Neural cell (in vitro differentiated cells): ENCODE results near the gene SIX2.

Source experiments
- EP300 ChIP-seq: fragments of 450-650 bp; conservative IDR thresholded peaks from 2 replicates; pipeline ENCODE4 v1.6.1; 2014; ENCODE audit warnings: antibody characterized with exemption, mild to moderate bottlenecking, moderate library complexity; ENCODE audit not compliant: poor library complexity, severe bottlenecking
- EZH2 ChIP-seq: fragments of 200-600, 300-800 bp; shearing (Covaris generic), sonication (generic); IDR thresholded peaks from 2 replicates; pipeline ENCODE4 v1.6.1; 2014; ENCODE audit warnings: antibody characterized with exemption, low read length, borderline replicate concordance, mild to moderate bottlenecking; ENCODE audit not compliant: insufficient read depth, poor library complexity, severe bottlenecking
- POLR2AphosphoS5 ChIP-seq: IDR thresholded peaks from 2 replicates; pipeline ENCODE4 v1.6.1; 2012
- RAD21 ChIP-seq: fragments of 450-650 bp; conservative IDR thresholded peaks from 2 replicates; pipeline ENCODE4 v1.6.1; 2014; ENCODE audit warnings: antibody characterized with exemption, mild to moderate bottlenecking, moderate library complexity
- REST ChIP-seq: IDR thresholded peaks from 2 replicates; pipeline ENCODE4 v1.6.1; 2012; ENCODE audit warnings: borderline replicate concordance
- SMC3 ChIP-seq: fragments of 450-650 bp; conservative IDR thresholded peaks from 2 replicates; pipeline ENCODE4 v1.6.1; 2014; ENCODE audit warnings: antibody characterized with exemption, mild to moderate bottlenecking, moderate library complexity; ENCODE audit not compliant: poor library complexity
- TAF1 ChIP-seq: IDR thresholded peaks from 2 replicates; pipeline ENCODE4 v1.6.1; 2012; ENCODE audit warnings: low read depth
- TF ChIP-seq, protein P1 (sequence below): fragments of 450-650 bp; IDR thresholded peaks from 2 replicates; pipeline ENCODE4 v1.5.1; 2014; ENCODE audit warnings: antibody characterized with exemption, mild to moderate bottlenecking, moderate library complexity; ENCODE audit not compliant: poor library complexity, severe bottlenecking

GRCh38 chr2:45026924-45027450 is 17.7 kb upstream of the SIX2 start:
- TF ChIP-seq, protein P1, sequence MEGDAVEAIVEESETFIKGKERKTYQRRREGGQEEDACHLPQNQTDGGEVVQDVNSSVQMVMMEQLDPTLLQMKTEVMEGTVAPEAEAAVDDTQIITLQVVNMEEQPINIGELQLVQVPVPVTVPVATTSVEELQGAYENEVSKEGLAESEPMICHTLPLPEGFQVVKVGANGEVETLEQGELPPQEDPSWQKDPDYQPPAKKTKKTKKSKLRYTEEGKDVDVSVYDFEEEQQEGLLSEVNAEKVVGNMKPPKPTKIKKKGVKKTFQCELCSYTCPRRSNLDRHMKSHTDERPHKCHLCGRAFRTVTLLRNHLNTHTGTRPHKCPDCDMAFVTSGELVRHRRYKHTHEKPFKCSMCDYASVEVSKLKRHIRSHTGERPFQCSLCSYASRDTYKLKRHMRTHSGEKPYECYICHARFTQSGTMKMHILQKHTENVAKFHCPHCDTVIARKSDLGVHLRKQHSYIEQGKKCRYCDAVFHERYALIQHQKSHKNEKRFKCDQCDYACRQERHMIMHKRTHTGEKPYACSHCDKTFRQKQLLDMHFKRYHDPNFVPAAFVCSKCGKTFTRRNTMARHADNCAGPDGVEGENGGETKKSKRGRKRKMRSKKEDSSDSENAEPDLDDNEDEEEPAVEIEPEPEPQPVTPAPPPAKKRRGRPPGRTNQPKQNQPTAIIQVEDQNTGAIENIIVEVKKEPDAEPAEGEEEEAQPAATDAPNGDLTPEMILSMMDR: no peak
- TF ChIP-seq EZH2 (no peak), POLR2AphosphoS5 (no peak), RAD21 (no peak), TAF1 (no peak), EP300 (no peak), REST (no peak), SMC3 (no peak)
